ENCODE data around the gene THADA. TPM values are rescaled to one million over a fixed set of nuclear protein-coding genes. Genes with fewer than 3 reads are reported as not detected.

Gene THADA
- total RNA-seq, 1 donor from 2014 or later, result 32.6 TPM

- DNase-seq (ENCODE audit: low spot score in 2 of 2), result peak; percentile 82
- no peak for FAIRE-seq
Observed at GRCh38 chr2:43221763-43222474, 373.9 kb downstream of the THADA start.

DNA sequence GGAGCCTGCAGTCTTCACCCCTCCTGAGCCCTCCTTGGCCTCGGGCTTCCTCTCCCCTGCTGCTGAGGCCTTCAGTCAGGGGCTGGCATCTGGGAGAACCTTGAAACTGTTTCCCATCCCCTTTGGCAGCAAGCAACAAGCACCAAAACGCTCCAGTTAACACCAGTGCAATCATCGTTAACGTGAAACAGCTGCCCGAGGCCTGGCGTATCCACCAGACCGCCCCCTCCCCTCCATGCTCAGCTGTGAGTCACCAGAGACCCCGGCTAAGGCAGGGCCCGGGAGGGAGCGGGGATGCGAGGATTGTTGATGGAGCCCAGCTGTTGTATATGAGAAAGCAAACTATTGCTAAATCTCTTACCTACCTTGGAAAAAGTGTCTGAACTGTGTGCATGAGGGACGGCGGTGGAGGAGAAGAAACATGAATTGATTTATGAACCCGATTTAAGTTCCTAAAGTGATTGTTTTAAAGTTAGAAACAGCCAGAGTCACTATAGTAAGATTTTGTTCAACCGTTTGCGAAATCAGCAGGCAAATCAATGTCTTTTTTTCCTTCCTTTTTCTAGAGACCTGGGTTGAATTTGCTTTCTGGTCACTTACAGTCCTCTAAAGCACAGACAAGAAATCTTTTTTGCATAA, 374.6 kb downstream of the THADA start:
- DNase-seq (ENCODE audit: low spot score in 2 of 2) (no peak), FAIRE-seq (no peak)

DNA sequence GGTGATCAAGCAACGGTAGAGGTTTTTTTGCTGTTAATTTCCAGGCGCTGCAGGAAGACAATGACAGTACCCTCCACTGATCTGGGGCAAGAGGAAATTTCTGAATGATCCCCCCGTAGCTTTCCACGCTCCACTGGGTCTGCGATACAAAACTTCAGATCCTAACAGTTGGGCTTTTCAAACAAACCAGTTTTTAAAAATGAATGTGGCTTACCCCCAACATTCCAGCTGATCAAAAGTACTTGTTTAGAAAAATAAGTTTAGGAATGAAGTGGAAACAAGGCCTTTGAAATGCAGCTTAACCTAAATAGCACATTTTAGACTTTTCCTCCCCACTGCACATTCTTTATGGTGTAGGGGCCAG, 375.1 kb downstream of the THADA start:
- no peak for FAIRE-seq
- DNase-seq (ENCODE audit: low spot score in 2 of 2), result no peak

GRCh38 chr2:43220229-43220751, 375.5 kb downstream of the THADA start:
- no peak for FAIRE-seq

DNA sequence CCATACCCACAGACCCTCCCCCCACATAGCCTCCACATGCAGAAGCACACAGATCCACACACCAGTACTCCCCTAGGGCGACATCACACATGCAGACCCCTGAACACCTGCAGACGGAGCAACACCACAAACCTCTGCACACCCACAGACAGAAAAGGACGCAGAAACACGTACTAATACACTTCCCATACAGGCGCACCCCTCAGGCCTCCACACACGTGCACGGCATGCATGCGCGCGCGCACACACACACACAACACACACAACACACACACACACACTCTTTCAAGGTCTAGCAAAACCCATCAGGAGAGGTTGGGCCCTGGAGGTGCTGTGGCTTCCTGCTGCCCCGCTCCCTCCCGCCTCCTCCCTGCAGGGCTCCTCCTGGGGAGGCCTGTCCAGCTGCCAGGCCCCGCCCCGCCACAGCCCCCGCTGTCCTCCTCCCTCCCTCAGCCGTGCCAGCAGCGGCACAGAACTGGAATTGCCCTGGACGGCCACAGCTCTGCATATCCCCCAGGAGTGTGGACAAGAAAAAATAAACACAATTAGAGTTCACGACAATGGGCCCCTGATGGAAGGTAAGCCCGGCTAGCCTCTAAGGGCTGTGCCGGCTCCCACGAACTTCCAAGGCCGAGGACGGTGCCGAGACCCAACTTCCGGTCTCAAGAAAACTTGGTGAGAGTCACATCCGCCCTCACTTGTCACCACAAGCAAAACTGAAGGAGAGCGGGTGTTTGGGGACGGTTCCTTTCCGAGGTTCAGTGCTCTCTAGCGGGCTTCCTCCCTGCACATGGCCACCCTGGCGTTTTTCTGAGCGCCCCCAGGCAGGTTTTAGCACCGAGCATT, 376.2 kb downstream of the THADA start:
- FAIRE-seq (no peak), DNase-seq (ENCODE audit: low spot score in 2 of 2) (peak; percentile 63 to 66)

More at GRCh38 chr2:43220229-43220751, 375.5 kb downstream of the THADA start:
- DNase-seq (ENCODE audit: low spot score in 2 of 2), result no peak

DNA sequence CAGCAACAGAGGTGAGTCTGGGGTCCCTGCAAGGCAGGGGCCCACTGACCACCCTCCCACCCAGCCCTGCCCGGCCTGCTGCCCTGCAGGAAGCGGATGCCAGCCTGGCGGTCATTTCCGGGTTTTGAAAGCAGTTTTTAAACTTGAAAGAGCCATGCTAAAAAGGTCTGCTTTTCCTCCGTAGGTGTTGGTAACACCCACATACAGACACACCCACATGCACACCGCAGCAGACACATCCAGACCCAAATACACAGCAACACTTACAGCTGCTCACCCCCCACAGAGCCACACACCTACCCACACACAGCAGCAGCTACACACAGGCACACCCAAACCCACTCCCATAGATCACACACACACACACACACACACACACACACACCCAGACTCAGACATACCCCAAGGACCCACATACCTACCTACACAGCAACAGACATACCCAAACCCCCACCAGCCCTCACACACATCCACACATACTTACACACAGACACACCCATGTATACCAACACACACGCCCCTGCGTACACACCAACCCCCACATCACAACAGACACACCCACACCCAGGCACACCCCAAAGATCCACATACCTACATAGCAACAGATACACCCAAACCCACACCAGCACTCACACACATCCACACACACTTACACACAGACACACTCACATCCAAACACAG, 377.0 kb downstream of the THADA start:
- DNase-seq (ENCODE audit: low spot score in 2 of 2), result peak in 1 of 2 donors; percentile 39
- FAIRE-seq, result no peak

GRCh38 chr2:43218155-43218701, 377.6 kb downstream of the THADA start:
- DNase-seq (ENCODE audit: low spot score in 2 of 2), result no peak

DNA sequence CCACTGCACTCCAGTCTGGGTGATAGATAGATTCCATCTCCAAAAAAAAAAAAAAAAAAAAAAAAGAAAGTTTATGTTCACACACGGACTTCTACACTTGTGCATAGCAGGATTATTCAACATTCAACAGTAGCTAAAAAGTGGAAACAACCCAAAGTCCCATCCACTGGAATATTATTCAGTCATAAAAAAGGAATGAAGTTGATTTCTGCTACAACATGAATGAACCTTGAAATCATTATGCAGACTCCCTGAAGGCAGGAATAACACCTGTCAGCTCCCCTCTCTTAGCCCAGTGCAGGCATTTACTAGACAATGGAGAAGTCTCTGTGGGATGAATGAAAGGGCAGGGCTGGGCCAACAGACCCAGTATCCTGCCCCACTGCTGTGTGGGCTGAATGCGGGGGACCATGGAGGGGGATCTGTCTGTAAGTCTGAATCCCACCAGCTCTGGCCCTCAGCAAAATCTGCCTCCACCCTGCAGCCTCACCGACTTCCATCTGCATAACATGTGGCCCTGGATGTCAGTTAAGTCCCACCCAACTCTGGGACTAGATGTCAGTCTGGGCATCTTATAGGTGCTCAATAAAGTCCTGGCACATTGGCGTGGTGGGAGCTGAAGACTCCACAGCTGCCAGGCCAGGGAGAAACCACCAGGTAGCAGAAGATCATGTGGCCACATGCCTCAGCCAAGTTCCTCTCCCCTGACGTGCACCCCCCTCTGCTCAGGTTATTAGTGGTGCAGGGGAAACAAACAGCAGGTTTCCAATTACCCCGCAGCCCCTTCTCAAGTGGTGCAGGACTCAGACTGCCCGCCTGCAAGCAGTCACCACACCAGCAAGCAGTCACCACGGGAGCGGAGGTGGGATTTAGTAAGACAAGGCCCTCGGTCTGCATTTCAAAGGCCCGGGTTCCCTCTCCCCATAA, 378.3 kb downstream of the THADA start:
- no peak for DNase-seq (ENCODE audit: low spot score in 2 of 2)
- FAIRE-seq, result no peak

More at GRCh38 chr2:43218155-43218701, 377.6 kb downstream of the THADA start:
- FAIRE-seq, result no peak

DNA sequence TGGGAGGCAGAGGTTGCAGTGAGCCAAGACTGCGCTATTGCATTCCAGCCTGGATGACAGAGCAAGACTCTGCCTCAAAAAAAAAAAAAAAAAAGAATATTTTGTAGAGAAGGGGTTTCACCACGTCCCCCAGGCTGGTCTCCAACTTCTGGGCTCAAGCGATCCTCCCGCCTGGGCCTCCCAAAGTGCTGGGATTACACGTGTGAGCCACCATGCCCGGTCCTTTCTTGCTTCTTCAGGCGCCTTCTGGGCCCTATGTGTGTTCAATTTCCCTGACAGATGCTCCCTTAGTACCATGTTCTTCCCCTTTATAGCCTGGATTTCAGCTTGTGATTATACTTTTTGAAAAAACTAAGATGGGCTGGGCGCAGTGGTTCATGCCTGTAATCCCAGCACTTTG, 379.2 kb downstream of the THADA start:
- DNase-seq (ENCODE audit: low spot score in 2 of 2), result no peak
- no peak for FAIRE-seq

DNA sequence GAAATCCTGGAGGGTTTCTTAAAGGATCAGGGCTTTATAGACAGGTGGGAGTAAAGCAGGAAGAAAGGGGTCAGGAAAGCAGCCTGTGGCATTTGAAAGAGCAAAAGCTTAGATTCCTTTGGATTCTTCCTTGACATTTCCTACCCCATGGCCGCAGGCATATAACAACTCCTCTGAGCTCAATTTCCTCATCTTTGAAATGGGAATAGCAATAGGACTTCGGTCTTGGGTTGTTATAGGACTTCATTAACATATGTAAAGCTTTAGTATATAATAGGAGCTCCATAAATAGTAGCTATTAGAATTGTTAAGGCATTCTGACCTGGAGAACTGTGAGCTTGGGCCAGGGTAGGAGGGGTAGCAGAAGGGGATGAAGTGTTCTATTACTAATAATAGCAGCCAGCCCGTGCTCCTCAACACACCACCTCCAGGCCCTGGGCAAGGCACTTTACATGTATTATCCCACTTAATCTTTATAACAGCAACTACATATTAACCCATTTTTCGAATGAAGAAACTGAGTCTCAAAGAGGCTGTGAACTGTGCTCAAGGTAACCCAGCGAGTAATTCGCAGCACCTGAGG, 380.1 kb downstream of the THADA start:
- DNase-seq (ENCODE audit: low spot score in 2 of 2) (no peak), FAIRE-seq (no peak)

- FAIRE-seq (no peak), DNase-seq (ENCODE audit: low spot score in 2 of 2) (no peak)
Observed at GRCh38 chr2:43214253-43214652, 381.6 kb downstream of the THADA start.

DNA sequence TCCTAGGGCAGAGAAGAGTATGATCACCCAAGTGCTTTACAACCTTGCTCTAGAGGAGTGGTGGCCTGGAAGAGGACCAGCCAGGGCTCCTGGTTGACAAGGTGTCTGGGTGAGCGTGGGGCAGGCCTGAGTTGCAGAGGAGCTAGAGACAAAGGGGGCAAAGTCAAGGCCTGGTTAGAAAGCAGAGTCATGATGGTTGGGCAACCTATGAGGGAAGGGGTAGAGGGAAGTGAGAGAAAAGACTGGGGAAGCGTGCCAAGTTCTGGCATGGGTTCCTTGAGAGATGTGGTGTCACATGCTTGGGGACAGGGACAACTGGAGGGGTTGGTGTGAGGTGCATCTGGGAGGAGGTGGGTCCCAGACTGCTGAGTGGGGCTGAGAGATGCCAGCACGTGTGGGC, 382.9 kb downstream of the THADA start:
- peak in 1 of 2 donors; percentile 39 for DNase-seq (ENCODE audit: low spot score in 2 of 2)

GRCh38 chr2:43212216-43212835, 383.5 kb downstream of the THADA start:
- no peak for DNase-seq (ENCODE audit: low spot score in 2 of 2)
- FAIRE-seq, result no peak

More for the DNA sequence above, 382.9 kb downstream of the THADA start:
- no peak for FAIRE-seq

- DNase-seq (ENCODE audit: low spot score in 2 of 2), result peak in 1 of 2 donors; percentile 28
- no peak for FAIRE-seq
Observed at GRCh38 chr2:43210467-43211303, 385.2 kb downstream of the THADA start.

DNA sequence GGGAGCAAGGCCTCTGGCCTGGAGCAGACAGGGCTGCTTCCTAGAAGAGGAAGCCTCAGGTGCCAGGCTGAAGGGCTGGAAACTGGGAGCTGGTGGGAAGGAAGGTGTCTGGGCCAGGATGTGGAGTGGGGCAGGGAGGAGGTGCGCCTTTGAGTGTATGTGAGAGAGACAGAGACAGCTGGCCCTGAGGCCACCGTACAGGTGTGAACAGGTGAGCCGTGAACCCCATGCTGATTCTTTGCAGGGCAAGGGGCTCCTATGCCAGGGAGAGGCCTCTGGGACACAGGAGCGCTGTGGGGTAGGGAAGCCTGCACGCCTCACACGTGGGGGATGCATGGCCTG, 385.7 kb downstream of the THADA start:
- FAIRE-seq (no peak), DNase-seq (ENCODE audit: low spot score in 2 of 2) (no peak)

- no peak for FAIRE-seq
- no peak for DNase-seq (ENCODE audit: low spot score in 2 of 2)
Observed at GRCh38 chr2:43209204-43209717, 386.6 kb downstream of the THADA start.
